AG10803 (cell line): ENCODE data around the gene HOXA1.
A peak's percentile ranks its signal among the peaks of the same experiment; 100 is the strongest.

ENCODE experiments used
- DNase-seq: peaks from one replicate; pipeline ENCODE4 v3.0.0; 2010; ENCODE audit warnings: low read depth
- H3K4me3 ChIP-seq: 2 replicates; pipeline ENCODE4 v1.5.1; 2011; ENCODE audit warnings: mild to moderate bottlenecking, low read length, control low read depth
- TF ChIP-seq, protein P1 (sequence below): conservative IDR thresholded peaks from 2 replicates; pipeline ENCODE4 v1.5.1; 2011; ENCODE audit warnings: mild to moderate bottlenecking, low read length, control low read depth, inconsistent platforms

The HOXA1 gene

DNA sequence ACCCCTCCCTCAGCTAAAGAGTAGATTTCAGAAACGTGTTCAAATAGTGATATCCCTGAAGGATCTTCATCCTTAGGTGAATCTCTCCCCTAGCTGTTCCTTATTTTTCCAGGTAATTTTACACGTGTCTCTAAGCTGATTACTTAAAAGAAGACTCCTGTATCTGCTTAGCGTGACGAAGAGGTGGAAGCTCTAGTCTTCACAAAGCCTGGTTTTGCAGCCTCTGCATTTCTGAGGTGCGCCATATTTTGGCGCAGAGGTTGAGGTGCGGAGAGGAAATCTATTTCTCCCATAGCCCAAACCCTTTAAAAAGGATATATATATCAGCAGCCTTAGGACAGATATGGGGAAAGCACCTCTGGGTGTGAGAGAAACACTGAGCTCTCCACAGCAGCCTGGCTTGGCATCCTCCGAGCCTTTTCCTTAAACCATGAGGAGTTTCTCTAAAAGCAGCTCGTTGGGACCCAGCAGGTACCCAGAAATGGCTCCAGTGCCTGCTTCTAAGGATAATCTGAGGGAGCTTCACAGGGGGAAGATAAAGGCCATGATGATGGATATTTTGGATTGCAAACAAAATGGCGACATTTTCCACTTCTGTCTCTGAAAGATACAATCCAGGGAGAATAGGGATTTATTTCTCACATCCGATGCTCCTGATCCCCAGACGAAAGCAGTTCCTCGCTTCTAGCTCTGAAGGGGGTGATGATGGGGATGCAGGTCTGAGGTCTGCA, 9.7 kb upstream of the HOXA1 start:
- no peak overlapping the region for H3K4me3 ChIP-seq
- TF ChIP-seq, protein P1, sequence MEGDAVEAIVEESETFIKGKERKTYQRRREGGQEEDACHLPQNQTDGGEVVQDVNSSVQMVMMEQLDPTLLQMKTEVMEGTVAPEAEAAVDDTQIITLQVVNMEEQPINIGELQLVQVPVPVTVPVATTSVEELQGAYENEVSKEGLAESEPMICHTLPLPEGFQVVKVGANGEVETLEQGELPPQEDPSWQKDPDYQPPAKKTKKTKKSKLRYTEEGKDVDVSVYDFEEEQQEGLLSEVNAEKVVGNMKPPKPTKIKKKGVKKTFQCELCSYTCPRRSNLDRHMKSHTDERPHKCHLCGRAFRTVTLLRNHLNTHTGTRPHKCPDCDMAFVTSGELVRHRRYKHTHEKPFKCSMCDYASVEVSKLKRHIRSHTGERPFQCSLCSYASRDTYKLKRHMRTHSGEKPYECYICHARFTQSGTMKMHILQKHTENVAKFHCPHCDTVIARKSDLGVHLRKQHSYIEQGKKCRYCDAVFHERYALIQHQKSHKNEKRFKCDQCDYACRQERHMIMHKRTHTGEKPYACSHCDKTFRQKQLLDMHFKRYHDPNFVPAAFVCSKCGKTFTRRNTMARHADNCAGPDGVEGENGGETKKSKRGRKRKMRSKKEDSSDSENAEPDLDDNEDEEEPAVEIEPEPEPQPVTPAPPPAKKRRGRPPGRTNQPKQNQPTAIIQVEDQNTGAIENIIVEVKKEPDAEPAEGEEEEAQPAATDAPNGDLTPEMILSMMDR, result no peak
- no peak for DNase-seq

DNA sequence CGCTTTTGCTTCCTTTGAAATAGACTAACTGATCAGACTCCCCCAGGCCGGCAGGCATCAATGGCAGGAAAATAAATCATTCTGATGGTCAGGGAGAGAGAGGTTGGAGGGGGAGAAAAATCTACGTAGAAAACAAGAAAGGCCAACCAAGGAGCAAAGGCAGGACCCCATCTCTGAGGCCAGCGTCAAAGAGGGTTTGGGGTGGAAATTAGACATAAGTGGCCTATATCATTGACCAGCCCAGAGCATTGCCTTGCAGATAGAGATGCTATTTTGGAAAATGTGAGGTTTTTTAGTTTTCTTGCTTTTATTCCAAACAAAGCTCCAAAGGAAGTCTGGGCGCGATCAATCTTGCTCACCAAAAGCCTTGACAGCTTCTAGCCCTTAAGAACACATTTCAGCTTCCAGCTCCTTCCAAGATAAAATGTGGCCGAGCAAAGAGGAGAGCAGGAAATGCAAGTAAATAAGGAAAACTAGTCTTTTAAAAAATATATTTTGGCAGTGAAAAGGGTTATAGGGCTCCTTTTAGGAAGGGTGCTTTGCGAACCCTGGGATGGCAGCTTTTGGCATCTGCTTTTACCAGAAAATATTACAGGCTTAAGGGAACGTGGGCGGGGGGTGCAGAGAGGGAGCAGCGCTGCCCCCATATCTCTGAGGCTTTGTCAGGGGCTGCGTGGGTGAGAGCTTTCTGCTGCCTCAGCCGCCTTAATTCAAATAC, 8.7 kb upstream of the HOXA1 start:
- no peak overlapping the region for H3K4me3 ChIP-seq
- no peak for DNase-seq
- TF ChIP-seq, protein P1, result no peak

DNA sequence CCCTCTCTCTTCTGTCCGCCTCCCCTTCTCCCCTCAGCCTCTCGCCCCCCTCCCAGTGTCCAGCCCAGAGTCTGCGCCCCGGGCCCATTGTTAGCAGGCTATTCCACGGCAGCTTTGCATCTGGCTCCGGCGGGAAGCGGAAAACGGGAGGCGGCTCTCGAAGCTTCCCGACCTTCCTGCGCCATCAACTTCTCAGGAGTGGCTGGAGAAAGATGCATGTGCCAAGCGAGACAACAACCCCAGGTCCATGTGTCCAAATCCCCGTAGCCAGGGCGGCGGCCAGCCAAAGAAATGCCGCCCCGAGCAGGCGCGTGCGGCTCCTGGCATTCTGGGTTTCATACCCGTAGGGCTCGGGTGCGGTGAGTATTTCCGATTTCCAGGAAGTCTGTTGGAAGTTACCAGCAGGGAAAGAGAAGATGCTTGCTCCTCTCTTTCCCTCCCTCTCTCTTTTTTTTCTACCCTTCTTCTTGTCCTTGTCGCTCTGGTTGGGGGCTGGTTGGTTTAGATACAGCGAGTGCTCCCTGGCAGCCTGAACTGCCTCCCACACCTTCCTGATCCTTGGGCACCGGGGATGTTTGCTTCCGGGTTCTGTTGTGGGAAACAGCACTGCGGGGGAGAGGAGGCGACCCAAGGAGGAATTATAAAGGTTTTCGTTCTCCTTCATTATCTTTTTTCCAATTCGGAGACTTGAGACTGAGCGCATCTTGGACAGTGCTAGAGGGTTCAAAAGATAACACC, 7.9 kb upstream of the HOXA1 start:
- H3K4me3 ChIP-seq, result no peak overlapping the region
- TF ChIP-seq, protein P1, result no peak
- DNase-seq, result no peak

DNA sequence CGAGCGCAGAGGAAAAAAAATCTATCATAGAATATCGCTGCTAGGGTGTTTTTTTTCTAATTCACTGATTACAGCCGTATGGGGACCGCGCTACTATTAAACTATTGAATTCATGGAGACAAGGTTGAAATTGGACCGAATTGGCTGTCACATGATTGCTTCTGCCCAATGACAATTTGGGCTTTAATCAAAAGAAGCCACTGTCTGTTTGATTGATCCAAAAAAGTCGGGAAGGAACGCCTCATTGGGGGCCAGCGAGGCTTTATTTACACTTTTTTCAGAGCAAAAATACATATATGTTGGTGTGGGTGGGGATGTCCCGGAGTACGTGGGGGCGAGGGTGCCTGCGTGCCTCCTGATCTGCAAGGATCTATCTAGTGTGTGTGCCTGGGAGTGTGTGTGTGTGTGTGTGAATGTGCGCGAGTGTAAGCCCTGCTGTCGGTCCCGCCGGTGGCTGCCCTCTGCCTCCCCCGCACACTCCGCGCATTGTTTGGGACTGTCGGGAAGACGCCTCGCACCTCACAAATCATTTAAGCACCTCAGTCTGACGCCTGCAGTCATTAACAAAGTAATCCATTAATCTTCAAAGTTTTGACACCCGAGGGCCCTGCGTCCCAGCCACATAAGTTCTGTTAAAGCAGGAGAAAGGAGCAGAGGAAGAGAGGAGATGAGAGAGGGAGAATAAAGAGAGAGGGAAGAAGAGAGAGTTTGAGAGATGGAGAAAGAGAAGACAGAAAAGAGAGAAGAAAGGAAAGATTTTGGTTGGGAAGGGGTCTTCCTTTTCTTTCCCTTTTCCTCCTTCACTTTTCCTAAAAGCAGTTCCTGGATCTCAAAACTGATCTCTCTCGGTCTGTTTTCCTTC, 7.0 kb upstream of the HOXA1 start, which contains the start of gene HOXA2:
Gene HOXA2 (minus strand): TSS at position 103 of the 862 bp plus-strand sequence. CDS start 183 bp downstream, outside the sequence.
- no peak for DNase-seq
- TF ChIP-seq, protein P1, result no peak
- H3K4me3 ChIP-seq, result peak within 1 kb of the TSS; percentile 40

DNA sequence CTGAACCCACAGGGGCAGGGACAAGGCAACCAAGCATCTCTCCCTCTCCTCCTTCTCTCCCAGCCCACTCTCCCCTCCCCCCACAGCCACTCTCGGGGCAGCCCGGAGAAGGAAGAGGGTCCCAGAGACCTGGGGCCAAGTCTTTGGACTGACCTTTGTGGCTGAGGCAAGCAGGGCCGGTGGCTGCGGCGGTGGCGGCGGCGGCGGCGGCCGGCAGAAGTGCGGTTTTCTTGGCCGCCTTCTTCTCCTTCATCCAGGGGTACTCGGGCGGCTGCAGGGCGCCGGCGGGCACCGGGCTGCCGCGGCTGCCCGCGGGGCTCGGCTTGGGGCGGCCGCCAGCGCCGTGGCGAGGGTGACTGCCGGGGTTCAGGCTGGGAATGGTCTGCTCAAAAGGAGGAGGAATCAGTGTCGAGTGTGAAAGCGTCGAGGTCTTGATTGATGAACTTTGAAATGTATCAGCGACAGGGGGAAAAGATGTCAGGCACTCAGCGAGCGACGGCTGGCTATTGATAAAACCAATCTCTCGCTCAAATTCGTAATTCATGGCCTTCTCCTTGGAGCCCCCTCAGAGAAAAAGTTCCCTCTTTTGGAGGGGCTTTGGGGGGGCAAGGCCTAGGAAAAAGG, 6.3 kb upstream of the HOXA1 start:
- H3K4me3 ChIP-seq, result peak overlapping the region; percentile 40
- no peak for DNase-seq
- TF ChIP-seq, protein P1, result no peak
